HG02938 (cell line): ENCODE measurements around the gene LRG1.
"Not testable (repeated sequence)": the region's sequence is repeated elsewhere in the genome, so short reads cannot be mapped to it uniquely, and the experiment has no call there.

Experiments
- ATAC-seq: cut with Tn5 transposase; IDR thresholded peaks from one replicate; pipeline ENCODE4 v1.9.1; 2021; ENCODE audit warnings: mild to moderate bottlenecking, moderate library complexity; ENCODE audit not compliant: unreplicated experiment

Gene LRG1

DNA sequence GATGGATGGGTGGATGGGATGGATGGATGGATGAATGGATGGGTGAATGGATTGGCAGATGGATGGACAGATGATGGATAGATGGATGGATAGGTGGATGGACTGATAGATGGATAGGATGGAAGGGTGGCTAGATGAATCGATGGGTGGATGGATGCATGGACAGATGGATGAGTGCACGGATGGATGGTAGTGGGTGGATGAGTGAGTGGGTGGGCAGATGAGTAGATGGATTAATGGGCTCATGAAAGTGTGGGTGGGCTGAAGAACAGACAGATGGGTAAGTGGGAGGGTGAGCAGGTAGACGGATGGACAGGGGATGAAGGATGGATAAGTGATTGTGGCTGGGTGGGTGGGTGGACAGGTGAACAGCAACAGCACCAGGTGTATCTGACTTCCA is 13.9 kb upstream of the LRG1 start:
- ATAC-seq, result no peak

DNA sequence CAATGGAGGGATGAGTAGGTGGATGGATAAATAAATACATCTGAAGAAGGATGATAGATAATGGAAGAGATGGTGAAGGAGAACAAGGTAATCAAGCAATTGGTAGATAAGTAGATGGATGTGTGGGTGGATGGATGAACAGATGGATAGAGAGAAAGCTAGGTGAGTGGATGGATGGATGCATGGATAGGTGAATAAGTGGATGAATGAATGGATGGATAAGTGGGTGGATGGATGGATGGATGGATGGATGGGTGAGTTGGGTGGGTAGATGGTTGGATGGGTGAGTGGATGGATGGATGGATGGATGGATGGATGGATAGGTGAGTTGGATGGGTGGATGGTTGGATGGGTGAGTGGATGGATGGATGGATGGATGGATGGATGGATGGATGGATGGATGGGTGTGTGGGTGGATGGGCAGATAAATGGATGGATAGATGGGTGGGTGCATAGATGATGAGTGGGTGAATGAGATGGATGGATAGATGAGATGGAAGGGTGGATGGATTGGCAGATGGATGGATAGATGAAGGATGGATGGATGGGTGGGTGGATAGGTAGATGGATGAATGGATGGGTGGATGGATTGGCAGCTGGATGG is 13.4 kb upstream of the LRG1 start:
- ATAC-seq, result no peak

DNA sequence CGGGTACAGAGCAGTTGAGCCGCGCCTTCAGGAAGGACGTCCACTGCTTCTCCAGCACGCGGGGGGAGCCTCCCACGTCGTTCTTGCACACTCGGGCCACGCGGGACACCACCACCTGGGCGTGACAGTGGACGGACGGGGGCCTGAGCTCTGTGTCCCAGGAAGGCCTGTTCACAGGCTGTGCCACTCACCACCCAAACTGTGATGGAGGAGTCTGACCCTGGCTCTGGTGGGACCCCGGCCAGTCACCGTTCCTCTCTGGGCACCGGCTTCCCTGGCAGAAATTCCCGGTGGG is 12.6 kb upstream of the LRG1 start:
- no peak for ATAC-seq

DNA sequence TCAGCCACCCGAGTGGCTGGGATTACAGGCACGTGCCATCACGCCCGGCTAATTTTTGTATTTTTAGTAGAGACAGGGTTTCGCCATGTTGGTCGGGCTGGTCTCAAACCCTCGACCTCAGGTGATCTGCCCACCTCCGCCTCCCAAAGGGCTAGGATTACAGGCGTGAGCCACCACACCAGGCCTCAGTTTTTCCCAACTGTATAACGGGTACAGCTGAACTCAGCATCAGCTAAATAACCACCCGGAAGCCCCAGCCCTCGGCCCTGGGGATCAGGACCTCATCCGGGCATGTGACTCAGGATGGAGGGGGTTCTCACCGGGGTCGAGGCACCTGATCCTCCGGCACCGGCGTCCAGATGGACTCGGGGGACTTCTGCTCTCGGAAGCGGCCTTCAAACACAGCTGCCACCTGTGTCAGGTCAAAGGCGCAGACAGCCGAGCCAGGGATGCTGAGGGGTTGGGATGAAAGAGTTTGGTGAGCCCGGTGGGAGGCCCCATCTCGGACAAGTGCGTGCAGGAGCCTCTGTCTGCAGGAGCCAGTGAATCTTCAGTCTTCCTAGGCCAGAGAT is 10.7 kb upstream of the LRG1 start:
- ATAC-seq, result no peak

DNA sequence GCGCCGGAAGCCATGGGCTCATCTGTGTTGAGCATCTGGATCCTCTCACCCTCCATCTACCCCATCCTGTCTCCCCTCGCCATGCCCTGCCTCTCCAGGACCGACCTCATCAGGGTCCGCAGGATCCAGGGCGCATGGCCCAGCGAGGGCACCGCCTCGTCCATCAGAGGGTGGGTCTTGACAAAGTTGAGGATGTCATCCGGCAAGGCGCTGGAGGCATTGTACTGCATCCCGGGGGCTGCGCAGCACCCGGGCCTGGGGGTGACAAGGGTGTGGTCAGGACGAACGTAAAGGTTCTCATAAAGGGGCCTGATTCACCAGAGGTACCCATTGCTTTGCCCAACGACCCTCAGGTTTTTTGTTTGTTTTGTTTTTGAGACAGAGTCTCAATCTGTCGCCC is 10.2 kb upstream of the LRG1 start:
- ATAC-seq, result no peak

GRCh38 chr19:4548238-4548584 is 8.4 kb upstream of the LRG1 start:
- no peak for ATAC-seq

DNA sequence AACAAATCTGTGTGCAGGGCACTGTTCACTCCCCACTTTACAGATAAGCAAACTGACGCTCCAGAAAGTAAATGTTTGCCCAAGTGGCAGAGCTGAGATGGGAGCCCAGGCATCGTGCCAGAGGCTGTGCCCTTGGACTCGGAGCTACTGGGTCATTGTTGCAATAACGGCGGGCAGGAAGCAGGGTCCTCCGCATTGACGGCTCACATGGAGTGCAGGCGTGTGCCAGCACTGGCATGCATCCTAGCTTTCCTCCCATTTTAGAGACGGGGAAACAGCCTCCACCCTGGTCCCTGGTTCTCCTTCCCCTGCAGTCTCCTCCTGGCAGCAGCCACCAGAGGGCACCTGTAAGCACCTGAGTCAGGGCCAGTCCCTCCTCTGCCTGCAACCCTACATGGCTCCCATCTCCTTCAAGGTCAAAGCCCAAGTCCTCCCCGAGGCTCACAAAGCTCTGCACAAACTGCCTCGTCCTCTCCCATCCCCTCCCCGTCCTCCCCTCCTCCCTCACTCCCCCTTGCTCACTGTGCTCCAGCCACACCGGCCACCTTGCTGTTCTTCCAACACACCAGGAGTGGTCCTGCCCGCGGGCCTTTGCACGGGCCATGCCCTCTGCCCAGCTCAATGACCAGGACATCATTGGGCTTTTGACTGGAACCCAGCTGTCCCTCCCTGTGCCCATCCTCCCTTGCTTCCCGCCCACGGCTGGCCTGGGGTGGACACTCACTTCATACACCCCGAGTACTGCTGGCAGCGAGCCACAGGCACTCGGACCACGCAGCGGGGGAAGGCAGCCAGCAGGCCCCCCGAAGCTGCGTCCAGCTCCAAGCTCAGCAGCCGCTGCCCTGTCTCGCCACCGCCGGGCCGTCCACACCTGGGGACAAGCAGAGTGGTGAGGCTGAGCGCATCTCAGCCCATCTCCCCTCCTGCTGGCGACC is 7.7 kb upstream of the LRG1 start:
- no peak for ATAC-seq

GRCh38 chr19:4543842-4544647 is 4.2 kb upstream of the LRG1 start:
- no peak for ATAC-seq

GRCh38 chr19:4542896-4543841 is 3.3 kb upstream of the LRG1 start:
- no peak for ATAC-seq

DNA sequence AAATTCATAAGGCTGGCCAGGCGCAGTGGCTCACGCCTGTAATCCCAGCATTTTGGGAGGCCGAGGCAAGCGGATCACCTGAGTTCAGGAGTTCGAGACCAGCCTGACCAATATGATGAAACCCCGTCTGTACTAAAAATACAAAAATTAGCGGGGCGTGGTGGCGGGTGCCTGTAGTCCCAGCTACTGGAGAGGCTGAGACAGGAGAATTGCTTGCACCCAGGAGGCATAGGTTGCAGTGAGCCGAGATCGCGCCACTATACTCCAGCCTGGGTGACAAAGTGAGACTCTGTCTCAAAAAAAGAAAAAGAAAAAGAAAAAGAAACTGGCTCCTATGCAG is 1.9 kb upstream of the LRG1 start:
- not testable (repeated sequence) for ATAC-seq

- ATAC-seq, result no peak
These were observed 1.4 kb upstream of the LRG1 start for GRCh38 chr19:4541114-4541805.

GRCh38 chr19:4539169-4539692 is 605 bp downstream of the LRG1 start:
- no peak for ATAC-seq

- ATAC-seq, result no peak
These were observed 1.3 kb downstream of the LRG1 start for GRCh38 chr19:4538601-4538954.

- ATAC-seq, result no peak
These were observed 1.8 kb downstream of the LRG1 start for GRCh38 chr19:4537953-4538600.

DNA sequence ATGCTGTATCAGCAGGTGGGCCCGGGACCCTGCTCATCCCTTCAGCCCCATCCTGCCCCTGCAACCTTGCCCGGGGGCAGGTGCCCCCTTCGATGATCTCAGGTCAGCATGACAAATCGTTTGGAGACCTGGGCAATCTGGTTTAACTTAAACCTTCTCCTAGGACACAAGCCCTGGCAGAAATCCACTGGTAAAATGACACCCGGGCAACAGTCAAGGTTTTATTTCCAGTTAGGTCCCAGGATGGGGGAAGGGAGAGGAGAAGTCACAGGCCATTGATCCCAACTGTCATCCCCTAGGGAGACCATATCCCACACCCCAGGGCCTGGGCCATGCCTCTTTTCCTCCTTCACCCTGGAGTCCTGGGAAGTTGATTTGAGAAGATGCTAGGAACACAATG is 3.0 kb downstream of the LRG1 start:
- no peak for ATAC-seq

DNA sequence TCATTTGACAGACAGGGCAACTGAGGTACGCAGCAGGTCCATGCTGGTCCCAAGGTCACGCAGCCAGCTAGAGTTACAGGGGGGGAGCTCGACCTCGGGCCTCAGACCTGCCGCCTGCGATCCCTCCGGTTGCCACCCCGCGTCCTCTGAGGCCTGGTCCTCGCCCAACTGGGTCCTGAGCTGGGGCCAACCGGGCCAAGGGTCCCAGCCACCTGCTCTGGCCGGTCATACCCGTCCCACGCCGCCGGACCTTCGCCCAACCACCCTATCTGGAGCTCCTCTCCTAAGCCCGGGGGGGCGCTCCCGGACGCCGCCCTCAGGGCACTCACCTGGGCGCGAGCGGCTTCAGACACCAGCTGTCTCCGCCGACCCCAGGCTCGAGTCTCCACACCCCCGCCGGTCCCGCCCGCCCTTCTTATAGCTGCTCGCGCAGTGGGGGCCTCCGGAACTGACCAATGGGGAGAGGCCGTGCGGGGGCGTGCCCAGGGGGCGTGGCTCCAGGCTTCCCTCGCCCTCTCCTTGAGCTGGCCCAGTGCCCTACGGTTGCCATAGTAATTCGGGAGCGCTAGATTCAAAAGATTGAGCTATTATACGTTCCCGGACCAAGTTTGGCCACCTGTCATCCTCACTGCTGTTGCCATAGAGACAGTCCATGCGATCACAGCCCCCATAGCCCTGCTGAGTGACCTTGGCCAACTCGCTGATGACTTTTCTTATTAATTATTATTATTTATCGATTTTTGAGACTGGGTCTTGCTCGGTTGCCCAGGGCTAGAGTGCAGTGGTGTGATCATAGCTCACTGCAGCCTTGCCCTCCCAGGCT is 4.8 kb downstream of the LRG1 start, which contains the start of gene PLIN5:
Gene PLIN5, minus strand, starts transcription at position 389 of the 823 bp plus-strand sequence. CDS start 1,150 bp downstream, outside the sequence.
- no peak for ATAC-seq

DNA sequence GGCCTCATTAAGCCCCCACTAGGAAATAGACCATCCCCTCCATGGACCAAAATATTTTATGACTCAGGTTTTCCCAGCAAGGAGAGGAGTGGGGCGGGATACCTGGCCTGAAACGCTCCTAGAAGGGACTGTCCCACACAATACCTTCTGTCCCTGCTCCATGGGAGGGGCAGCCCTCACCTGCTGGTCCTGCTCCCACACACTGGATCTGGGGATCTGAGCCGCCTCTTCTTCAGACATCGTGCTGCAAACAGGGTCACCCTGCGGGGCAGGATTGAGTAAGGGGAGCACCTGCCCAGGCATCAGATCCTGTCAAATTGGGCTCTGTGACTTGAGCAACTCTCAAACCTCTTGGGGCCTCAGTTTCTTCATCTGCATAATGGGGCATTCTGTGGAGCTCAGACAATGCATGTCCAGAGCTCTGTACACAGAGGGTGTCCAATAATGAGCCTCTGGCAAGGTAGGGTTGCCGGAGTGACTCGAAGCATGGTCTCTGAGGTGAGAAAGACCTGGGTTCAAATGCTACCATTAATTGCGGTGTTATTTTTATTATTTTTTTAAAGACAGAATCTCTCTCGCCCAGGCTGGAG is 5.9 kb downstream of the LRG1 start:
- ATAC-seq, result no peak

- ATAC-seq, result no peak
These were observed 6.5 kb downstream of the LRG1 start for GRCh38 chr19:4533334-4533733.
